Measurements from ENCODE around the gene KCNK6.

KCNK6 gene

DNA sequence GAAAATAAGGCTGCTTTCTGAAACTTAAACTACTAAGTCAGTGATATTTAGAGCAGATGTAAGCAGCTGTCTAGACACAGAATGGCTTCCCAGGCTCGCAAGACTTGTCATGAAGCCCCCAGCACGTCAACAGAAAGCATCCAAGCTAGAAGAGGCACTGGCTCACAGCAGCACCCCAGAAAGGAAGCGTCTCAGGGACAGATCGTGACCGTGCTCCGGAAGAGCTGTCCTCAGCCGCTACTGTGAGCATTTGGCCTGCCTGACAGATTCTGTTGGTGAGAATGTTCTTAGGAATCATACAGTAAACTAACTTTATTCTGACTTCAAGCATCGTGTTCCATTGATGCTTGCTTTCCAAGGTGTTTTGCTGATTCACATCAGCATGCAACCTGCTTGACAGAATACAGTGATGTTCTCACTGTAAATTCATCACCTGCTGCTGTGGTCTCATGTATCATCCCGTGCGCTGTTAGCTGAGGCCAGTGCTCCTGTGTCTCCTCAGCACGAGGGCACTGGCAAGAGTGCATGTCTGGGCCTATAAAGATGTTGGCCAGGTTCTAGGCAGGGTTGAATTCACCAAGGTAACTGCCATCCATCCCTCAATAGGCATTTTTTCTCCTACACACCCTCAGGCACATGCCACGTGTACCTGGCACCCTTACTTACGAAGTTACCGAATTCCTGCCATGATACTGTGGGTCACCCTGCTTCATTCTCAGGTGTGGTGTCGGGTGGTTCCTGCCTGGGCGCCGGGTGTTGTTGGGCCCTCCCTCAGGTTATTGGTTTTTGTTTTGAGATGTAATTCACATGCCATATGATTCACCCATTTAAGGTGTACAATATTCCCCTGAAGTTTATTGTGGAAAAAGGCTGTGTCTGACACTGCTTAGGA, 39.4 kb upstream of the KCNK6 start:
- Histone ChIP-seq H3K79me1 (ENCODE audit: low read depth, low read length) (no peaks in the 10 kb centered on the region), H3K9ac (ENCODE audit: low read depth, low read length, poor library complexity) (no peak overlapping the region), H3K27ac (replicated peaks; ENCODE audit: low read length) (no peak overlapping the region), H3K4me1 (ENCODE audit: control insufficient read depth in 2 of 2, insufficient read depth in 1 of 2, low read depth in 1 of 2, low read length in 2 of 2) (peaks cover 3 to 16% of the 10 kb centered on the region in 2 donors), H2AFZ (ENCODE audit: low read length) (no peak overlapping the region), H2BK15ac (ENCODE audit: low read length) (no peak overlapping the region), H3K14ac (ENCODE audit: low read length) (no peak overlapping the region), H3K18ac (ENCODE audit: low read length) (no peak overlapping the region), H3K36me3 (replicated peaks in 1 of 2; ENCODE audit: control insufficient read depth in 2 of 2, insufficient read depth in 2 of 2, low read length in 2 of 2) (no peaks in the 10 kb centered on the region), H3K9me3 (replicated peaks in 1 of 2; ENCODE audit: control insufficient read depth in 2 of 2, insufficient read depth in 1 of 2, low read depth in 1 of 2, low read length in 2 of 2) (no peaks in the 10 kb centered on the region), H3K23ac (ENCODE audit: low read depth, low read length, poor library complexity) (no peak overlapping the region), H2BK5ac (ENCODE audit: low read length) (no peak overlapping the region), H3K4me2 (ENCODE audit: insufficient read depth, low read length, poor library complexity, severe bottlenecking) (no peak overlapping the region), H2AK5ac (ENCODE audit: low read depth, low read length) (no peak overlapping the region), H3K27me3 (ENCODE audit: control insufficient read depth in 3 of 3, insufficient read depth in 3 of 3, low read depth in 1 of 3, low read length in 3 of 3) (no peaks in the 10 kb centered on the region), H3K4me3 (ENCODE audit: low read length in 2 of 2) (no peak overlapping the region), H4K91ac (ENCODE audit: low read depth, low read length, poor library complexity) (no peak overlapping the region), H2BK120ac (ENCODE audit: low read depth, low read length) (no peak overlapping the region), H2BK12ac (ENCODE audit: low read length) (no peak overlapping the region), H3K4ac (ENCODE audit: low read length) (no peak overlapping the region), H4K8ac (ENCODE audit: low read depth, low read length) (no peak overlapping the region)
- no CpG with 5 or more reads among the region's 17 CpGs for WGBS, 2 donors (ENCODE audit: extremely low coverage in 2 of 2, insufficient read length in 2 of 2, insufficient replicate concordance in 1 of 2)
- no peak for DNase-seq (ENCODE audit: low spot score)

DNA sequence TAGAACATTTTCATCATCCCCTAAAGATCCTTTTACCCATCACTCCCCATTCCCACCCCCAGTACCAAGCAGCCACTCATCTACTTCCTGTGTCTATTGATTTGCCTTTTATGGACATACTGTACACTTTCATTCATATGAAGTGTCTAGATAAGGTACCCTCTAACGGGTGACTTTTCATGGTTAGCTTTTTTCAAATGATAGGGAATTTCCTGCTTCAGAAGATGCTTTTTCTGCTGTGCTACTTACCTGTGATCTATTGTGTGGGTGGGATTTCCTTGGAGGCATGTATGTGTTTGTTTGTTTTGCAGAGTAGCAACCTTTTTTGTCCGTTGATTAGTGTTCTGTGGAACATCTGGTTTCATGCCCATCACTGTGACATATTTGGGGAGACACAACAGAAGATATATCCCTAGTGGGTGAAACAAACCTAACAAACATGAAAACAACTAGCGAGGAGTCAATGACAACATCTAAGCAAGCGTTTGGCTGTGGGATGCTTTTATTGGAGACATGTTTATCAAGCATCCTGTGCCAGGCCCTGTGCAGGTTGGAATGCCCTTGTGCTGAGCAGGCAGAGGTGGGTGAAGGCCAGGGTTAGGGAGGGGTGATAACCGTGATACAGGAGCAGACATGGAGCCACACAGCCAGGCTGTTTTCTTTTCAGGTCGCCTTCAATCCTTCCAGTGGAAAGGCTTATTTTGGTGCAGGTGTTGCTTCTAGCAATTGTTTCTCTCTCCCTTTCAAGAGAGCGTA, 37.7 kb upstream of the KCNK6 start:
- no peak overlapping the region for H2BK12ac ChIP-seq (ENCODE audit: low read length)
- H3K9me3 ChIP-seq (replicated peaks in 1 of 2; ENCODE audit: control insufficient read depth in 2 of 2, insufficient read depth in 1 of 2, low read depth in 1 of 2, low read length in 2 of 2) = no peaks in the 10 kb centered on the region
- H2BK120ac ChIP-seq (ENCODE audit: low read depth, low read length) = no peak overlapping the region
- no peak overlapping the region for H3K4me2 ChIP-seq (ENCODE audit: insufficient read depth, low read length, poor library complexity, severe bottlenecking)
- no peak overlapping the region for H4K91ac ChIP-seq (ENCODE audit: low read depth, low read length, poor library complexity)
- H3K18ac ChIP-seq (ENCODE audit: low read length) = no peak overlapping the region
- no peaks in the 10 kb centered on the region for H3K36me3 ChIP-seq (replicated peaks in 1 of 2; ENCODE audit: control insufficient read depth in 2 of 2, insufficient read depth in 2 of 2, low read length in 2 of 2)
- peak overlapping the region; percentile 33 for H3K9ac ChIP-seq (ENCODE audit: low read depth, low read length, poor library complexity)
- no peaks in the 10 kb centered on the region for H3K27me3 ChIP-seq (ENCODE audit: control insufficient read depth in 3 of 3, insufficient read depth in 3 of 3, low read depth in 1 of 3, low read length in 3 of 3)
- no peak overlapping the region for H4K8ac ChIP-seq (ENCODE audit: low read depth, low read length)
- H3K79me1 ChIP-seq (ENCODE audit: low read depth, low read length) = no peaks in the 10 kb centered on the region
- H3K23ac ChIP-seq (ENCODE audit: low read depth, low read length, poor library complexity) = peak overlapping the region; percentile 39
- H3K14ac ChIP-seq (ENCODE audit: low read length) = no peak overlapping the region
- no peak for DNase-seq (ENCODE audit: low spot score)
- no peak overlapping the region for H2BK15ac ChIP-seq (ENCODE audit: low read length)
- no peak overlapping the region for H2AK5ac ChIP-seq (ENCODE audit: low read depth, low read length)
- H2BK5ac ChIP-seq (ENCODE audit: low read length) = no peak overlapping the region
- no peak overlapping the region for H3K4ac ChIP-seq (ENCODE audit: low read length)
- no peak overlapping the region for H3K27ac ChIP-seq (replicated peaks; ENCODE audit: low read length)
- no peak overlapping the region for H3K4me3 ChIP-seq (ENCODE audit: low read length in 2 of 2)
- WGBS, 2 donors (ENCODE audit: extremely low coverage in 2 of 2, insufficient read length in 2 of 2, insufficient replicate concordance in 1 of 2) = no CpG with 5 or more reads among the region's 7 CpGs
- no peak overlapping the region for H2AFZ ChIP-seq (ENCODE audit: low read length)
- H3K4me1 ChIP-seq (ENCODE audit: control insufficient read depth in 2 of 2, insufficient read depth in 1 of 2, low read depth in 1 of 2, low read length in 2 of 2) = peaks cover 3 to 16% of the 10 kb centered on the region in 2 donors

DNA sequence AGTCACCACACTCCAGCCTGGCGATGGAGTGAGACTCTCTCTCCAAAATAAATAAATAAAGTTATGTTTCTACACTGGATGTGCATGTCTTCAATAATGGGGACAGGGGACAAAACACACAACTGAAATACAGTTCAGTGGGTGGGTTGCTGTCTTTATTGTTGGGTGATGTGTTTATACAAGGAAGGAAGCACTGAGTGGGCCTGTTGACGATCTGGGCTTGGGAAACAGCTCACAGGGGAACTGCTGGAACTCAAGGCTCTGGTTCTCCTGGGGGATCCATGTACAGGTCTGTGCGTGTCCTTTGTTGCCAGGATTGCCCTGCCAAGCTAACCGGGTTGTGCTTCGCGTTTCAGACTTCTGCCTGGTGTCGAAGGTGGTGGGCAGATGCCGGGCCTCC, 36.4 kb upstream of the KCNK6 start:
- Histone ChIP-seq H3K27me3 (ENCODE audit: control insufficient read depth in 3 of 3, insufficient read depth in 3 of 3, low read depth in 1 of 3, low read length in 3 of 3) (no peaks in the 10 kb centered on the region), H2AFZ (ENCODE audit: low read length) (no peak overlapping the region), H3K36me3 (replicated peaks in 1 of 2; ENCODE audit: control insufficient read depth in 2 of 2, insufficient read depth in 2 of 2, low read length in 2 of 2) (no peaks in the 10 kb centered on the region), H3K4ac (ENCODE audit: low read length) (peak overlapping the region; percentile 27), H2AK5ac (ENCODE audit: low read depth, low read length) (peak overlapping the region; percentile 69), H3K4me2 (ENCODE audit: insufficient read depth, low read length, poor library complexity, severe bottlenecking) (no peak overlapping the region), H2BK15ac (ENCODE audit: low read length) (peak overlapping the region; percentile 60), H4K91ac (ENCODE audit: low read depth, low read length, poor library complexity) (no peak overlapping the region), H3K23ac (ENCODE audit: low read depth, low read length, poor library complexity) (peak overlapping the region; percentile 25), H3K27ac (replicated peaks; ENCODE audit: low read length) (no peak overlapping the region), H3K9ac (ENCODE audit: low read depth, low read length, poor library complexity) (no peak overlapping the region), H3K9me3 (replicated peaks in 1 of 2; ENCODE audit: control insufficient read depth in 2 of 2, insufficient read depth in 1 of 2, low read depth in 1 of 2, low read length in 2 of 2) (no peaks in the 10 kb centered on the region), H2BK12ac (ENCODE audit: low read length) (peak overlapping the region; percentile 16), H4K8ac (ENCODE audit: low read depth, low read length) (no peak overlapping the region), H3K18ac (ENCODE audit: low read length) (no peak overlapping the region), H2BK120ac (ENCODE audit: low read depth, low read length) (no peak overlapping the region), H3K79me1 (ENCODE audit: low read depth, low read length) (no peaks in the 10 kb centered on the region), H2BK5ac (ENCODE audit: low read length) (no peak overlapping the region), H3K4me1 (ENCODE audit: control insufficient read depth in 2 of 2, insufficient read depth in 1 of 2, low read depth in 1 of 2, low read length in 2 of 2) (peaks cover 9 to 15% of the 10 kb centered on the region in 2 donors), H3K14ac (ENCODE audit: low read length) (no peak overlapping the region), H3K4me3 (ENCODE audit: low read length in 2 of 2) (no peak overlapping the region)
- WGBS, 2 donors (ENCODE audit: extremely low coverage in 2 of 2, insufficient read length in 2 of 2, insufficient replicate concordance in 1 of 2) = no CpG with 5 or more reads among the region's 8 CpGs
- no peak for DNase-seq (ENCODE audit: low spot score)

DNA sequence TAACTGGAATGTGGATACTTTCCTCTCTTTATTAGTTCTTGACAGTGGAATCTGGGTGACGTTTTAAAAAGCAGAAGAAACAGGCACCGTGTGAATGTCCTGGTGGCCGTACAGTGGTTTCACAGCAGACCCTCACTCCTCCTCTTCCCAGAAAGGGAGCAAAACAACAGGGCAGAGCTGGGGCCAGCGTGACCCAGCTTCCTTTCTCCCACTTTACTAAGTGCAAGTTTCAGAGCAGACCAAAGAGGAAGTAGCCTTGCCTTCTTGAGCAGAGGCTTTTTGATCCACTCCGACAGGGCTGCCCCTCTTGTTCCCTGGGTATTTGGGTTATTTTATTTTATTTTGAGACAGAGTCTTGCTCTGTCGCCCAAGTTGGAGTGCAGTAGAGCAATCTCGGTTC, 35.2 kb upstream of the KCNK6 start:
- no peak overlapping the region for H2BK120ac ChIP-seq (ENCODE audit: low read depth, low read length)
- H4K91ac ChIP-seq (ENCODE audit: low read depth, low read length, poor library complexity) = no peak overlapping the region
- H3K4ac ChIP-seq (ENCODE audit: low read length) = no peak overlapping the region
- no peak overlapping the region for H2BK12ac ChIP-seq (ENCODE audit: low read length)
- no peak overlapping the region for H3K23ac ChIP-seq (ENCODE audit: low read depth, low read length, poor library complexity)
- H2BK5ac ChIP-seq (ENCODE audit: low read length) = no peak overlapping the region
- no peak overlapping the region for H4K8ac ChIP-seq (ENCODE audit: low read depth, low read length)
- no peak overlapping the region for H3K9ac ChIP-seq (ENCODE audit: low read depth, low read length, poor library complexity)
- no peak for DNase-seq (ENCODE audit: low spot score)
- H3K4me1 ChIP-seq (ENCODE audit: control insufficient read depth in 2 of 2, insufficient read depth in 1 of 2, low read depth in 1 of 2, low read length in 2 of 2) = peaks cover 10 to 13% of the 10 kb centered on the region in 2 donors
- no peak overlapping the region for H3K27ac ChIP-seq (replicated peaks; ENCODE audit: low read length)
- no peaks in the 10 kb centered on the region for H3K9me3 ChIP-seq (replicated peaks in 1 of 2; ENCODE audit: control insufficient read depth in 2 of 2, insufficient read depth in 1 of 2, low read depth in 1 of 2, low read length in 2 of 2)
- H2AFZ ChIP-seq (ENCODE audit: low read length) = peak overlapping the region; percentile 79
- H3K79me1 ChIP-seq (ENCODE audit: low read depth, low read length) = no peaks in the 10 kb centered on the region
- H3K14ac ChIP-seq (ENCODE audit: low read length) = no peak overlapping the region
- H3K4me2 ChIP-seq (ENCODE audit: insufficient read depth, low read length, poor library complexity, severe bottlenecking) = no peak overlapping the region
- no peaks in the 10 kb centered on the region for H3K27me3 ChIP-seq (ENCODE audit: control insufficient read depth in 3 of 3, insufficient read depth in 3 of 3, low read depth in 1 of 3, low read length in 3 of 3)
- H3K36me3 ChIP-seq (replicated peaks in 1 of 2; ENCODE audit: control insufficient read depth in 2 of 2, insufficient read depth in 2 of 2, low read length in 2 of 2) = no peaks in the 10 kb centered on the region
- WGBS, 2 donors (ENCODE audit: extremely low coverage in 2 of 2, insufficient read length in 2 of 2, insufficient replicate concordance in 1 of 2) = no CpG with 5 or more reads among the region's 7 CpGs
- no peak overlapping the region for H2AK5ac ChIP-seq (ENCODE audit: low read depth, low read length)
- no peak overlapping the region for H3K4me3 ChIP-seq (ENCODE audit: low read length in 2 of 2)
- no peak overlapping the region for H2BK15ac ChIP-seq (ENCODE audit: low read length)
- H3K18ac ChIP-seq (ENCODE audit: low read length) = no peak overlapping the region
